HG03175 (cell line): ENCODE data around the gene ENPP3.

Source experiments
- ATAC-seq: cut with Tn5 transposase; IDR thresholded peaks from one replicate; pipeline ENCODE4 v1.9.1; 2021; ENCODE audit warnings: mild to moderate bottlenecking, moderate library complexity; ENCODE audit not compliant: unreplicated experiment

The ENPP3 gene

DNA sequence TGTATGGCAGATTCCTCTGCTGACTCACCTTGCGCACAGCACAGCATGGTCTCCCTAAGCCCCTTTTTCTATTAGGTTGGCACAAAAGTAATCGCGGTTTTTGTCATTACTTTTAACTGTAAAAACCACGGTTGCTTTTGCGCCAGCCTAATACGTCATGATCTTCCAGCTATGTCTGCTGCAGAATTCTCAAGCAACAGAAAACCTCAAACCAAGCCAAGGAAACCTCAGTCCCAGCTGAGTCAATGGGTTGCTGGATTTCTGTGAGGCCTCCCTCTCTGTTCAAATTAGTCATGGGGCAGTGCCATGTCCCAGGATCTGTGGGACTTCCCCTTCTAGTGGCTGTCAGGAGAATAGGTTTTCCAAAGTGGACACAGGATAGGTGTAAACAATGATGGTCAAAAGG is 155.0 kb downstream of the ENPP3 start:
- no peak for ATAC-seq

DNA sequence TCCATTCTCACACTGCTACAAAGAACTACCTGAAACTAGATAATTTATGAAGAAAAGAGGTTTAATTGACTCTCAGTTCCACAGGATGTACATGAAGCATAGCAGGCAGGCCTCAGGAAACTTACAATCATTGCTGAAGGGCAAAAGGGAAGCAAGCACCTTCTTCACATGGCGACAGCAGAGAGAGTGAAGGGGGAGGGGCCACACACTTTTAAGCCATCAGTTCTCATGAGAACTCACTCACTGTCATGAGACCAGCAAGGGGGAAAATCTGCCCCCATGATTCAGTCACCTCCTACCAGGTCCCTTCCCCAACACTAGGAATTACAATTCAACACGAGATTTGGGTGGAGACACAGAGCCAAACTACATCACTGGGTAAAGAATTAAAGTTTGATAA is 158.3 kb downstream of the ENPP3 start:
- ATAC-seq = no peak
